Mucosa of gallbladder (tissue), 1 donor: ENCODE data around the gene NDOR1. TPM values are rescaled to one million over a fixed set of nuclear protein-coding genes. Genes with fewer than 3 reads are reported as not detected.
"Not testable (repeated sequence)": the region's sequence is repeated elsewhere in the genome, so short reads cannot be mapped to it uniquely, and the experiment has no call there.

Experiments used
- DNase-seq: peaks from one replicate; pipeline ENCODE4 v3.0.0-alpha.2; 2020; ENCODE audit warnings: low spot score
- total RNA-seq: library from RNA; stranded (reverse); gene quantifications from one replicate; pipeline ENCODE4 v1.2.1, GENCODE V29; 2021
- donor health status: DM: no; HTN: no; CAD: no.

The NDOR1 gene
- total RNA-seq, 1 donor from 2014 or later = 29.5 TPM

- DNase-seq = no peak
These were observed 38.4 kb downstream of the NDOR1 start for GRCh38 chr9:137243626-137244485.

GRCh38 chr9:137244486-137245449, 39.3 kb downstream of the NDOR1 start:
- no peak for DNase-seq

- no peak for DNase-seq
These were observed 40.2 kb downstream of the NDOR1 start for GRCh38 chr9:137245450-137246421.

- no peak for DNase-seq
These were observed 41.8 kb downstream of the NDOR1 start for GRCh38 chr9:137247135-137247915.

GRCh38 chr9:137247916-137248175, 42.3 kb downstream of the NDOR1 start:
- DNase-seq = no peak

GRCh38 chr9:137250329-137251193, 45.1 kb downstream of the NDOR1 start:
- DNase-seq = no peak

GRCh38 chr9:137251194-137251461, 45.6 kb downstream of the NDOR1 start, which contains the start of gene STPG3:
TSS of gene STPG3 (plus strand) at chr9:137251286. CDS start at chr9:137251287, 1 bp downstream.
- DNase-seq = no peak

GRCh38 chr9:137251490-137252268, 46.2 kb downstream of the NDOR1 start:
- DNase-seq = no peak

- DNase-seq = no peak
These were observed 47.3 kb downstream of the NDOR1 start for GRCh38 chr9:137252555-137253506.

GRCh38 chr9:137253717-137254623, 48.5 kb downstream of the NDOR1 start:
- DNase-seq = no peak

GRCh38 chr9:137254624-137255447, 49.3 kb downstream of the NDOR1 start, which contains the start of gene NELFB:
TSS of gene NELFB (plus strand) at chr9:137255327.
- peak; percentile 93 for DNase-seq

GRCh38 chr9:137255448-137256114, 50.1 kb downstream of the NDOR1 start:
- DNase-seq = no peak

GRCh38 chr9:137256362-137256761, 50.9 kb downstream of the NDOR1 start:
- DNase-seq = no peak

- no peak for DNase-seq
These were observed 51.4 kb downstream of the NDOR1 start for GRCh38 chr9:137256856-137257255.

- not testable (repeated sequence) for DNase-seq
These were observed 56.8 kb downstream of the NDOR1 start for GRCh38 chr9:137262173-137262908.
